GM23338 (cell line): ENCODE measurements around the gene TPGS2.

Source experiments
- EZH2 ChIP-seq: fragments of 200-600 bp; sonication (generic); IDR thresholded peaks from one replicate; pipeline ENCODE4 v1.8.0; 2017; ENCODE audit warnings: antibody characterized with exemption, mild to moderate bottlenecking, low read depth; ENCODE audit not compliant: unreplicated experiment
- EZH2phosphoT487 ChIP-seq: fragments of 200-600 bp; sonication (generic); IDR thresholded peaks from one replicate; pipeline ENCODE4 v1.8.1; 2018; ENCODE audit warnings: antibody characterized with exemption; ENCODE audit not compliant: unreplicated experiment
- POLR2AphosphoS5 ChIP-seq: IDR thresholded peaks from 2 replicates; pipeline ENCODE4 v1.6.1; 2016; ENCODE audit warnings: antibody characterized with exemption, low read depth
- TF ChIP-seq, protein P1 (sequence below), 2 experiments: fragments of 200-600 bp in 1 of 2; sonication (generic) in 1 of 2; conservative IDR thresholded peaks; 2 replicates each; pipeline versions ENCODE4 v1.5.1 to v1.6.1; 2016 to 2017; ENCODE audit warnings: antibody characterized with exemption in 2 of 2, low read depth in 2 of 2, mild to moderate bottlenecking in 2 of 2, moderate library complexity in 1 of 2

DNA sequence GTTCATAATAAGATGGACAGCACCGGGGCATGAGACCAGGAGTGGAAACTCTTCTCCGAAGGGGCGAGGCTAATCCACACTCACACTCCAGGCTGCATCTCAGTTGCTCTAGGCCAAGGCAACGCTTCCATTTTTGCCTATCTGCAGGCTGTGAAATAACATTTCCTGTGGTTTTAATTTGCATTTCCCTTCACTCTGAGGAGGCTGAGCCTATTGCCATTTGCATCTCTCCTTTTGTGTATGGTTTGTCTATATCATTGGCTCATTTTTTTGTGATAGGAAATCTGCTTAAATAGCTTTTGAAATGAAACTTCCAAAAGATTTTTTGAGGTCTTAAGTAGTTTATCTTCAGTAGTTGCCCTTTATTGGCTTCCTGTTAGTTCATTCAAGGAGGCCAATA is 57.6 kb downstream of the TPGS2 start:
- TF ChIP-seq POLR2AphosphoS5 (no peak), EZH2 (no peak), EZH2phosphoT487 (no peak)
- TF ChIP-seq, protein P1, sequence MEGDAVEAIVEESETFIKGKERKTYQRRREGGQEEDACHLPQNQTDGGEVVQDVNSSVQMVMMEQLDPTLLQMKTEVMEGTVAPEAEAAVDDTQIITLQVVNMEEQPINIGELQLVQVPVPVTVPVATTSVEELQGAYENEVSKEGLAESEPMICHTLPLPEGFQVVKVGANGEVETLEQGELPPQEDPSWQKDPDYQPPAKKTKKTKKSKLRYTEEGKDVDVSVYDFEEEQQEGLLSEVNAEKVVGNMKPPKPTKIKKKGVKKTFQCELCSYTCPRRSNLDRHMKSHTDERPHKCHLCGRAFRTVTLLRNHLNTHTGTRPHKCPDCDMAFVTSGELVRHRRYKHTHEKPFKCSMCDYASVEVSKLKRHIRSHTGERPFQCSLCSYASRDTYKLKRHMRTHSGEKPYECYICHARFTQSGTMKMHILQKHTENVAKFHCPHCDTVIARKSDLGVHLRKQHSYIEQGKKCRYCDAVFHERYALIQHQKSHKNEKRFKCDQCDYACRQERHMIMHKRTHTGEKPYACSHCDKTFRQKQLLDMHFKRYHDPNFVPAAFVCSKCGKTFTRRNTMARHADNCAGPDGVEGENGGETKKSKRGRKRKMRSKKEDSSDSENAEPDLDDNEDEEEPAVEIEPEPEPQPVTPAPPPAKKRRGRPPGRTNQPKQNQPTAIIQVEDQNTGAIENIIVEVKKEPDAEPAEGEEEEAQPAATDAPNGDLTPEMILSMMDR (conservative IDR thresholded peaks at IDR 0.05; ENCODE audit: low read depth in 2 of 2) = no peak
